C4-2B (cell line): ENCODE data around the gene COA1.
"Not testable (repeated sequence)": the region's sequence is repeated elsewhere in the genome, so short reads cannot be mapped to it uniquely, and the experiment has no call there.

Experiments
- H3K27ac ChIP-seq: fragments of 450-650 bp; 2 replicates; pipeline ENCODE4 v1.5.1; 2017
- CTCF ChIP-seq: fragments of 450-650 bp; conservative IDR thresholded peaks from 2 replicates; pipeline ENCODE4 v1.5.1; 2017; ENCODE audit warnings: mild to moderate bottlenecking
- ZFX ChIP-seq: fragments of 450-650 bp; IDR thresholded peaks from 2 replicates; pipeline ENCODE4 v1.6.1; 2017

Gene COA1

GRCh38 chr7:43609097-43609496, 120.2 kb downstream of the COA1 start:
- TF ChIP-seq ZFX: no peak
- TF ChIP-seq CTCF: no peak
- H3K27ac ChIP-seq: no peak overlapping the region

GRCh38 chr7:43604251-43604650, 125.1 kb downstream of the COA1 start:
- TF ChIP-seq ZFX (no peak), CTCF (no peak)
- H3K27ac ChIP-seq: no peak overlapping the region

GRCh38 chr7:43602256-43602655, 127.1 kb downstream of the COA1 start:
- no peak for TF ChIP-seq CTCF
- TF ChIP-seq ZFX: no peak

GRCh38 chr7:43600056-43600455, 129.3 kb downstream of the COA1 start:
- TF ChIP-seq CTCF: no peak
- TF ChIP-seq ZFX: no peak
- H3K27ac ChIP-seq: no peak overlapping the region

More at GRCh38 chr7:43602256-43602655, 127.1 kb downstream of the COA1 start:
- no peak overlapping the region for H3K27ac ChIP-seq

GRCh38 chr7:43596426-43596825, 132.9 kb downstream of the COA1 start:
- H3K27ac ChIP-seq: not testable (repeated sequence)

GRCh38 chr7:43594020-43594419, 135.3 kb downstream of the COA1 start:
- no peak for TF ChIP-seq ZFX
- TF ChIP-seq CTCF: no peak

GRCh38 chr7:43593010-43593409, 136.3 kb downstream of the COA1 start:
- no peak overlapping the region for H3K27ac ChIP-seq
- TF ChIP-seq ZFX: no peak

More at GRCh38 chr7:43594020-43594419, 135.3 kb downstream of the COA1 start:
- H3K27ac ChIP-seq: no peak overlapping the region

GRCh38 chr7:43592326-43592725, 137.0 kb downstream of the COA1 start:
- H3K27ac ChIP-seq: no peak overlapping the region
- TF ChIP-seq ZFX: no peak
- TF ChIP-seq CTCF: no peak
